HFFc6 (cell line): Measurements from ENCODE around the gene BAHD1. TPM values are rescaled to one million over a fixed set of nuclear protein-coding genes. Genes with fewer than 3 reads are reported as not detected.
A peak's percentile ranks its signal among the peaks of the same experiment; 100 is the strongest.

Experiments
- DNase-seq: peaks from one replicate; pipeline ENCODE4 v3.0.0-alpha.2; 2018
- H3K27ac Mint-ChIP-seq: 2 replicates; pipeline ENCODE4 v1.8.0; 2020; ENCODE audit warnings: mild to moderate bottlenecking, mixed read lengths
- H3K27me3 Mint-ChIP-seq: 2 replicates; pipeline ENCODE4 v1.8.0; 2021; ENCODE audit warnings: mild to moderate bottlenecking, moderate library complexity, mixed read lengths; ENCODE audit not compliant: insufficient read depth
- H3K36me3 Mint-ChIP-seq: 2 replicates; pipeline ENCODE4 v1.8.0; 2021; ENCODE audit warnings: low read depth, mixed read lengths
- H3K4me1 Mint-ChIP-seq: 2 replicates; pipeline ENCODE4 v1.8.0; 2020; ENCODE audit warnings: low read depth, mixed read lengths
- H3K4me3 Mint-ChIP-seq: 2 replicates; pipeline ENCODE4 v1.8.0; 2020; ENCODE audit warnings: mild to moderate bottlenecking, moderate library complexity, mixed read lengths
- H3K9me3 Mint-ChIP-seq: 2 replicates; pipeline ENCODE4 v1.8.0; 2020; ENCODE audit warnings: mild to moderate bottlenecking, mixed read lengths
- CTCF ChIP-seq: fragments of 200-600 bp; sonication (generic); IDR thresholded peaks from 2 replicates; pipeline ENCODE4 v1.5.0; 2021; ENCODE audit warnings: antibody characterized with exemption, mild to moderate bottlenecking
- total RNA-seq, 6 experiments: library from RNA; stranded (reverse); fragmentation: NEBNext Ultra II Directional; extraction: Animal tissue kit (Norgen Biotek cat#: 25700); gene quantifications; 2 replicates in 1 of 6; 3 replicates in 5 of 6; pipeline ENCODE4 v1.2.3, GENCODE V29; 2021

The BAHD1 gene
- total RNA-seq, 6 experiments from 2014 or later, result 12.7 to 14.4 (median 14.2) TPM

GRCh38 chr15:40470423-40471104, 29.8 kb downstream of the BAHD1 start, which contains the start of gene CHST14:
Gene CHST14 (plus strand): TSS chr15:40470984. CDS start chr15:40471214, 230 bp downstream.
- H3K36me3 Mint-ChIP-seq, result peaks cover 4% of the 10 kb centered on the region; the same call in 1 of the 2 replicates
- no peak for TF ChIP-seq CTCF
- DNase-seq, result peak; percentile 51
- no peaks in the 10 kb centered on the region for H3K9me3 Mint-ChIP-seq
- H3K4me3 Mint-ChIP-seq, result peak within 1 kb of the TSS; percentile 89
- peaks cover 20% of the 10 kb centered on the region for H3K4me1 Mint-ChIP-seq
- H3K27ac Mint-ChIP-seq, result peak within 1 kb of the TSS; percentile 90
- peaks cover 4% of the 10 kb centered on the region; the same call in 1 of the 2 replicates for H3K27me3 Mint-ChIP-seq

GRCh38 chr15:40471105-40471807, 30.5 kb downstream of the BAHD1 start:
- peak overlapping the region; percentile 89 for H3K4me3 Mint-ChIP-seq
- DNase-seq, result no peak
- peaks cover 20% of the 10 kb centered on the region for H3K4me1 Mint-ChIP-seq
- H3K27me3 Mint-ChIP-seq, result peaks cover 9% of the 10 kb centered on the region; the same call in 1 of the 2 replicates
- TF ChIP-seq CTCF, result no peak
- H3K9me3 Mint-ChIP-seq, result no peaks in the 10 kb centered on the region
- H3K27ac Mint-ChIP-seq, result peak overlapping the region; percentile 57
- H3K36me3 Mint-ChIP-seq, result peaks cover 4% of the 10 kb centered on the region; the same call in 1 of the 2 replicates

- Mint-ChIP-seq H3K27me3 (peaks cover 13% of the 10 kb centered on the region; the same call in 1 of the 2 replicates), H3K4me3 (peak overlapping the region; percentile 89), H3K27ac (peak overlapping the region; percentile 57), H3K36me3 (0 out of 2 replicates have a peak, but pooled peaks cover under 1% of the 10 kb centered on the region), H3K9me3 (no peaks in the 10 kb centered on the region), H3K4me1 (peaks cover 20% of the 10 kb centered on the region)
- TF ChIP-seq CTCF, result no peak
- peak; percentile 16 for DNase-seq
Measured at GRCh38 chr15:40471808-40472150, 31.0 kb downstream of the BAHD1 start.

GRCh38 chr15:40472171-40472727, 31.5 kb downstream of the BAHD1 start:
- H3K4me1 Mint-ChIP-seq, result peaks cover 20% of the 10 kb centered on the region
- peaks cover 13% of the 10 kb centered on the region; the same call in 1 of the 2 replicates for H3K27me3 Mint-ChIP-seq
- no peak for DNase-seq
- no peaks in the 10 kb centered on the region for H3K36me3 Mint-ChIP-seq
- no peak overlapping the region; the same call in none of the 2 replicates for H3K27ac Mint-ChIP-seq
- no peaks in the 10 kb centered on the region for H3K9me3 Mint-ChIP-seq
- no peak for TF ChIP-seq CTCF
- peak overlapping the region; percentile 89 for H3K4me3 Mint-ChIP-seq

- H3K9me3 Mint-ChIP-seq, result peaks cover 5% of the 10 kb centered on the region
- no peak overlapping the region for H3K4me3 Mint-ChIP-seq
- H3K36me3 Mint-ChIP-seq, result peaks cover 8% of the 10 kb centered on the region; the same call in 1 of the 2 replicates
- DNase-seq, result no peak
- peaks cover 22% of the 10 kb centered on the region for H3K27me3 Mint-ChIP-seq
- no peak for TF ChIP-seq CTCF
- H3K27ac Mint-ChIP-seq, result no peak overlapping the region
- peaks cover 17% of the 10 kb centered on the region for H3K4me1 Mint-ChIP-seq
Measured at GRCh38 chr15:40474581-40474980, 33.8 kb downstream of the BAHD1 start.
